GM12878 (cell line): ENCODE results near the gene NUB1. TPM values are rescaled to one million over a fixed set of nuclear protein-coding genes. Genes with fewer than 3 reads are reported as not detected.

Experiments used
- ATAC-seq: fragments of 200-7000 bp; cut with Tn5 transposase; 3 replicates; pipeline ENCODE4 v1.9.1; 2020; ENCODE audit warnings: mild to moderate bottlenecking, moderate library complexity
- BruUV-seq: library from RNA; stranded (reverse); fragments of 400-500 nt; replicated peaks from 2 replicates; lab custom pipeline; 2021; lab: Mats Ljungman, UMichigan
- CTCF ChIA-PET: fragments of 300-600 bp; sonication (Branson Sonifier 250); formaldehyde crosslinking; extraction: SDS; loops from one replicate; lab custom pipeline; 2021; ENCODE audit warnings: inconsistent platforms; lab: Yijun Ruan, JAX
- POLR2A ChIA-PET: fragments of 350-600 bp; formaldehyde crosslinking; extraction: SDS; loops from one replicate; lab custom pipeline; 2021; ENCODE audit warnings: inconsistent platforms; lab: Charles Lee
- RAD21 ChIA-PET: fragments of 300-600 bp; sonication (Branson Sonifier 250); formaldehyde crosslinking; loops from one replicate; lab custom pipeline; 2023; ENCODE audit warnings: antibody characterized with exemption; ENCODE audit not compliant: unreplicated experiment; lab: Charles Lee
- SMC1A ChIA-PET: fragments of 300-600 bp; sonication (Branson Sonifier 250); formaldehyde crosslinking; loops from one replicate; lab custom pipeline; 2023; ENCODE audit not compliant: unreplicated experiment, uncharacterized antibody; lab: Charles Lee
- DNase-seq: peaks from one replicate; pipeline ENCODE4 v3.0.0-alpha.2; 2011; ENCODE audit warnings: low read depth, low spot score
- FAIRE-seq: peaks from 3 replicates; lab custom pipeline; 2011; peaks lifted over from hg19 to GRCh38; lab: Jason Lieb, UNC
- H2AFZ ChIP-seq: 2 replicates; pipeline ENCODE4 v1.6.0; 2011; ENCODE audit warnings: low read depth, low read length, control low read depth; ENCODE audit not compliant: control insufficient read depth
- H3K27ac ChIP-seq: 2 replicates; pipeline ENCODE4 v1.5.1; 2011; ENCODE audit warnings: control low read depth; ENCODE audit not compliant: control insufficient read depth, insufficient read depth
- H3K27me3 ChIP-seq, 2 experiments: replicated peaks in 1 of 2; 2 replicates each; pipeline versions ENCODE4 v1.6.0 to v1.6.1; 2011; ENCODE audit warnings: low read length in 1 of 2; ENCODE audit not compliant: control insufficient read depth in 2 of 2, insufficient read depth in 2 of 2
- H3K36me3 ChIP-seq, 2 experiments: 2 replicates each; pipeline ENCODE4 v1.5.1; 2011; ENCODE audit warnings: low read length in 1 of 2; ENCODE audit not compliant: control insufficient read depth in 2 of 2, insufficient read depth in 2 of 2
- H3K4me1 ChIP-seq: 2 replicates; pipeline ENCODE4 v1.6.1; 2011; ENCODE audit warnings: mild to moderate bottlenecking, low read length, moderate library complexity, mixed read lengths; ENCODE audit not compliant: control insufficient read depth, insufficient read depth
- H3K4me2 ChIP-seq: 2 replicates; pipeline ENCODE4 v1.6.0; 2011; ENCODE audit warnings: control low read depth; ENCODE audit not compliant: control insufficient read depth, insufficient read depth
- H3K4me3 ChIP-seq: fragments of 200-600 bp; sonication (generic); 2 replicates; pipeline ENCODE4 v1.5.1; 2016
- H3K79me2 ChIP-seq: 2 replicates; pipeline ENCODE4 v1.6.0; 2011; ENCODE audit warnings: low read length; ENCODE audit not compliant: control insufficient read depth, insufficient read depth
- H3K9ac ChIP-seq: 2 replicates; pipeline ENCODE4 v1.8.0; 2011; ENCODE audit warnings: low read length, control low read depth, mixed read lengths; ENCODE audit not compliant: control insufficient read depth, insufficient read depth
- H3K9me3 ChIP-seq: replicated peaks from 3 replicates; pipeline ENCODE4 v1.5.1; 2011; ENCODE audit warnings: mild to moderate bottlenecking, low read length; ENCODE audit not compliant: control insufficient read depth, insufficient read depth
- H4K20me1 ChIP-seq: 2 replicates; pipeline ENCODE4 v1.6.0; 2011; ENCODE audit not compliant: control insufficient read depth, insufficient read depth
- BACH1 ChIP-seq: fragments of 450-650 bp; IDR thresholded peaks from 2 replicates; pipeline ENCODE4 v1.6.1; 2017; ENCODE audit warnings: mild to moderate bottlenecking, borderline replicate concordance
- CHD4 ChIP-seq: fragments of 200-600 bp; sonication (generic); IDR thresholded peaks from 2 replicates; pipeline ENCODE4 v1.6.1; 2016; ENCODE audit warnings: mild to moderate bottlenecking
- E2F4 ChIP-seq: IDR thresholded peaks from 2 replicates; pipeline ENCODE4 v1.6.1; 2012; ENCODE audit warnings: low read depth, low read length, improper control_type of control experiment
- EP300 ChIP-seq, 2 experiments: fragments of 150-350 bp in 1 of 2; IDR thresholded peaks; 2 replicates each; pipeline ENCODE4 v1.6.1; 2011 to 2012; ENCODE audit warnings: low read depth in 2 of 2, low read length in 2 of 2, borderline replicate concordance in 1 of 2, improper control_type of control experiment in 1 of 2, inconsistent platforms in 1 of 2; ENCODE audit not compliant: control insufficient read depth in 1 of 2
- ESRRA ChIP-seq: IDR thresholded peaks from 2 replicates; pipeline ENCODE4 v1.6.1; 2012; ENCODE audit warnings: mild to moderate bottlenecking, low read length, improper control_type of control experiment
- LARP7 ChIP-seq: fragments of 450-650 bp; IDR thresholded peaks from 2 replicates; pipeline ENCODE4 v1.6.1; 2017; ENCODE audit warnings: mild to moderate bottlenecking
- MEF2A ChIP-seq: IDR thresholded peaks from 2 replicates; pipeline ENCODE4 v1.6.1; 2011; ENCODE audit warnings: low read depth, mild to moderate bottlenecking, low read length, moderate library complexity; ENCODE audit not compliant: insufficient read depth
- MEF2B ChIP-seq: fragments of 450-650 bp; IDR thresholded peaks from 2 replicates; pipeline ENCODE4 v1.6.1; 2018; ENCODE audit warnings: mild to moderate bottlenecking, moderate library complexity; ENCODE audit not compliant: partially characterized antibody, poor library complexity, severe bottlenecking
- NBN ChIP-seq: fragments of 450-650 bp; IDR thresholded peaks from 2 replicates; pipeline ENCODE4 v1.6.1; 2016
- NFYB ChIP-seq: IDR thresholded peaks from 2 replicates; pipeline ENCODE4 v1.6.1; 2011; ENCODE audit warnings: low read depth, mild to moderate bottlenecking, low read length, improper control_type of control experiment, moderate library complexity; ENCODE audit not compliant: insufficient read depth
- ZBED1 ChIP-seq: IDR thresholded peaks from 2 replicates; pipeline ENCODE4 v1.6.1; 2016; ENCODE audit warnings: borderline replicate concordance
- ZBTB40 ChIP-seq: fragments of 450-650 bp; IDR thresholded peaks from 2 replicates; pipeline ENCODE4 v1.6.1; 2016; ENCODE audit warnings: mild to moderate bottlenecking, moderate library complexity, borderline replicate concordance
- WGBS: methylation state at CpG from one replicate; pipeline ENCODE4 v1.1.6; 2016; ENCODE audit warnings: low lambda C conversion rate; ENCODE audit not compliant: insufficient replicate concordance, insufficient coverage; ENCODE audit errors: missing lambda C conversion rate; 5-methylcytosine and 5-hydroxymethylcytosine counted together
- in situ Hi-C: fragments of 300-500 bp; cut with MboI; formaldehyde crosslinking; loops from 9 replicates; pipeline ENCODE4 v1.14.3; 2018; ENCODE audit warnings: mixed read lengths
- intact Hi-C: fragments of 100-400 bp; cut with micrococcal nuclease; formaldehyde crosslinking; loops from one replicate; pipeline ENCODE4 v1.14.2; 2022; ENCODE audit not compliant: unreplicated experiment
- polyA plus RNA-seq, 11 experiments: library from polyadenylated mRNA; depleted of rRNA in 4 of 11; unstranded in 6 of 11; stranded (reverse) in 5 of 11; fragments of >200 nt; fragmentation: Nextera tagmentation in 4 of 11; fragmentation: Illumina TruSeq in 1 of 11; extraction: Ambion mirVana in 4 of 11; extraction: Trizol in 1 of 11; gene quantifications; 1 replicate in 1 of 11; 2 replicates in 10 of 11; pipeline versions ENCODE4 v1.2.1 to v1.2.3, GENCODE V29; 2011 to 2016; ENCODE audit warnings: inconsistent platforms in 2 of 11, missing spikeins in 2 of 11, low read depth in 1 of 11
- total RNA-seq, 4 experiments: library from RNA; depleted of rRNA in 3 of 4; stranded (reverse); fragments of >200 nt in 3 of 4; fragmentation: Illumina TruSeq in 1 of 4; extraction: Trizol in 1 of 4; gene quantifications; 2 replicates each; pipeline versions ENCODE4 v1.2.1 to v1.2.3, GENCODE V29; 2013 to 2021

NUB1 gene
- total and polyA plus RNA-seq, 10 of the 15 experiments (the other 5 are each of a cell fraction or from before 2014, with no cell fraction given), result 24.1 to 102 (median 49.0) TPM

GRCh38 chr7:151391358-151391730 is 49.7 kb downstream of the NUB1 start:
- SMC1A ChIA-PET, result no interaction called here
- FAIRE-seq, result no peak

GRCh38 chr7:151392002-151392401 is 50.4 kb downstream of the NUB1 start:
- Histone ChIP-seq H4K20me1 (no peaks in the 10 kb centered on the region), H3K9ac (no peak overlapping the region), H3K79me2 (no peaks in the 10 kb centered on the region), H3K36me3 (no peaks in the 10 kb centered on the region), H2AFZ (no peak overlapping the region), H3K4me1 (no peaks in the 10 kb centered on the region), H3K9me3 (no peaks in the 10 kb centered on the region), H3K4me3 (no peak overlapping the region), H3K27ac (no peak overlapping the region), H3K4me2 (no peak overlapping the region), H3K27me3 (no peaks in the 10 kb centered on the region; a peak in 1 of 4 replicates)
- FAIRE-seq, result no peak
- no peak for DNase-seq
- ChIA-PET RAD21 (no interaction called here), POLR2A (no interaction called here), CTCF (interaction anchor here (0.6 kb wide), 1 partner anchor 50 kb away, joined by 3 read pairs; the partner anchor contains the start of gene NUB1), SMC1A (no interaction called here)
- intact Hi-C loops (no loop called here), in situ Hi-C loops (no loop called here)
- WGBS, result 38% methylated on average over 8 of the region's 8 CpGs
- ATAC-seq, result no peak
- no TSS peak for BruUV-seq
- no peak for TF ChIP-seq NFYB
- TF ChIP-seq MEF2A, result no peak
- no peak for TF ChIP-seq EP300 (IDR thresholded peaks at IDR 0.05; ENCODE audit: borderline replicate concordance in 1 of 2, control insufficient read depth in 1 of 2, low read depth in 2 of 2, low read length in 2 of 2)
- no peak for TF ChIP-seq ZBED1
- TF ChIP-seq E2F4, result no peak
- no peak for TF ChIP-seq LARP7
- TF ChIP-seq CHD4, result no peak
- no peak for TF ChIP-seq ESRRA
- TF ChIP-seq NBN, result no peak
- TF ChIP-seq ZBTB40, result no peak
- TF ChIP-seq BACH1, result no peak

More at GRCh38 chr7:151391358-151391730, 49.7 kb downstream of the NUB1 start:
- Histone ChIP-seq H3K9me3 (no peaks in the 10 kb centered on the region), H2AFZ (no peak overlapping the region), H3K36me3 (no peaks in the 10 kb centered on the region), H3K9ac (no peak overlapping the region), H3K79me2 (no peaks in the 10 kb centered on the region), H3K4me1 (no peaks in the 10 kb centered on the region), H3K27ac (no peak overlapping the region), H3K4me2 (no peak overlapping the region), H4K20me1 (no peaks in the 10 kb centered on the region), H3K4me3 (no peak overlapping the region), H3K27me3 (no peaks in the 10 kb centered on the region; a peak in 1 of 4 replicates)
- BruUV-seq, result no TSS peak
- intact Hi-C loops (no loop called here), in situ Hi-C loops (no loop called here)
- no peak for TF ChIP-seq MEF2B
- ChIA-PET POLR2A (no interaction called here), RAD21 (no interaction called here), CTCF (no interaction called here)
- no peak for ATAC-seq
- 25% methylated on average over 7 of the region's 9 CpGs for WGBS
- DNase-seq, result no peak
